ENCODE measurements around the gene BMP2. TPM values are rescaled to one million over a fixed set of nuclear protein-coding genes. Genes with fewer than 3 reads are reported as not detected.
A peak's percentile ranks its signal among the peaks of the same experiment; 100 is the strongest.

Gene BMP2
- total RNA-seq, 1 experiment from 2014 or later: 6.6 TPM

DNA sequence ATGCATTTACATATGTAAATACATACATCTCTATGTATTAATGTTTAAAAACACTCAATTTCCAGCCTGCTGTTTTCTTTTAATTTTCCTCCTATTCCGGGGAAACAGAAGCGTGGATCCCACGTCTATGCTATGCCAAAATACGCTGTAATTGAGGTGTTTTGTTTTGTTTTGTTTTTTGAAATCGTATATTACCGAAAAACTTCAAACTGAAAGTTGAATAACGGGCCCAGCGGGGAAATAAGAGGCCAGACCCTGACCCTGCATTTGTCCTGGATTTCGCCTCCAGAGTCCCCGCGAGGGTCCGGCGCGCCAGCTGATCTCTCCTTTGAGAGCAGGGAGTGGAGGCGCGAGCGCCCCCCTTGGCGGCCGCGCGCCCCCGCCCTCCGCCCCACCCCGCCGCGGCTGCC, 355 bp upstream of the BMP2 start:
- peaks cover 12% of the 10 kb centered on the region; the same call in 1 of the 2 replicates for H3K4me1 ChIP-seq (ENCODE audit: insufficient read depth, low read length)

More for the DNA sequence above, 355 bp upstream of the BMP2 start:
- Histone ChIP-seq H3K9me3 (ENCODE audit: control insufficient read depth, low read depth, low read length) (no peaks in the 10 kb centered on the region), H2AK5ac (ENCODE audit: insufficient read length, low read length) (no peak overlapping the region), H2BK15ac (ENCODE audit: low read depth, low read length) (no peak overlapping the region), H3K18ac (ENCODE audit: insufficient read length, low read depth, low read length) (no peak overlapping the region), H2BK20ac (ENCODE audit: low read depth, low read length, poor library complexity, severe bottlenecking) (no peak overlapping the region), H3K23ac (ENCODE audit: insufficient read length, low read depth, low read length) (no peak overlapping the region), H3K56ac (ENCODE audit: insufficient read length, low read depth, low read length) (no peak overlapping the region), H3K9ac (ENCODE audit: extremely low read depth, insufficient read length, low read length) (no peak overlapping the region), H3T11ph (ENCODE audit: low read length) (no peak overlapping the region), H2AFZ (ENCODE audit: low read length) (no peak overlapping the region), H4K91ac (ENCODE audit: insufficient read length, low read depth, low read length) (no peak overlapping the region), H4K8ac (replicated peaks; ENCODE audit: insufficient read length, low read depth, low read length) (no peak overlapping the region), H4K20me1 (ENCODE audit: control insufficient read depth, insufficient read depth, insufficient read length) (no peaks in the 10 kb centered on the region), H3K4ac (ENCODE audit: low read depth, low read length) (no peak overlapping the region), H2BK5ac (ENCODE audit: insufficient read length, low read length) (no peak overlapping the region), H2BK12ac (ENCODE audit: insufficient read length, low read depth, low read length) (no peak overlapping the region), H4K5ac (ENCODE audit: insufficient read length, low read depth, low read length) (no peak overlapping the region), H3K27me3 (ENCODE audit: insufficient read depth, low read length) (peaks cover 14% of the 10 kb centered on the region), H3K79me2 (ENCODE audit: insufficient read depth, low read length) (no peaks in the 10 kb centered on the region), H3K27ac (ENCODE audit: insufficient read length, low read depth, low read length) (no peak overlapping the region), H3K23me2 (ENCODE audit: insufficient read length, low read depth, low read length, poor library complexity, severe bottlenecking) (peaks cover 24% of the 10 kb centered on the region), H2BK120ac (ENCODE audit: low read depth, low read length, poor library complexity, severe bottlenecking) (no peak overlapping the region), H3K14ac (ENCODE audit: insufficient read depth, low read length) (no peak overlapping the region), H3K4me2 (ENCODE audit: insufficient read depth, insufficient read length, low read length) (peak overlapping the region; percentile 67), H3K79me1 (ENCODE audit: insufficient read depth, low read depth, low read length, poor library complexity, severe bottlenecking) (no peaks in the 10 kb centered on the region)
- Mint-ChIP-seq H3K36me3 (ENCODE audit: insufficient read depth in 1 of 3, low read depth in 3 of 3) (peaks cover 0 to 6% (median 4%) of the 10 kb centered on the region in 3 experiments; a peak in 2 of 7 replicates), H3K4me3 (peak overlapping the region; percentile 66 to 82), H3K4me1 (peaks cover 59 to 62% of the 10 kb centered on the region in 2 experiments), H3K9me3 (peaks cover 0 to 4% of the 10 kb centered on the region in 2 experiments; a peak in 3 of 5 replicates), H3K27ac (no peak overlapping the region), H3K27me3 (ENCODE audit: low read depth) (peaks cover 49% of the 10 kb centered on the region)
- no CpG with 5 or more reads among the region's 26 CpGs for WGBS (ENCODE audit: extremely low coverage, insufficient read length, low lambda C conversion rate)
- DNase-seq: peak; percentile 34
- TF ChIP-seq, protein P1, sequence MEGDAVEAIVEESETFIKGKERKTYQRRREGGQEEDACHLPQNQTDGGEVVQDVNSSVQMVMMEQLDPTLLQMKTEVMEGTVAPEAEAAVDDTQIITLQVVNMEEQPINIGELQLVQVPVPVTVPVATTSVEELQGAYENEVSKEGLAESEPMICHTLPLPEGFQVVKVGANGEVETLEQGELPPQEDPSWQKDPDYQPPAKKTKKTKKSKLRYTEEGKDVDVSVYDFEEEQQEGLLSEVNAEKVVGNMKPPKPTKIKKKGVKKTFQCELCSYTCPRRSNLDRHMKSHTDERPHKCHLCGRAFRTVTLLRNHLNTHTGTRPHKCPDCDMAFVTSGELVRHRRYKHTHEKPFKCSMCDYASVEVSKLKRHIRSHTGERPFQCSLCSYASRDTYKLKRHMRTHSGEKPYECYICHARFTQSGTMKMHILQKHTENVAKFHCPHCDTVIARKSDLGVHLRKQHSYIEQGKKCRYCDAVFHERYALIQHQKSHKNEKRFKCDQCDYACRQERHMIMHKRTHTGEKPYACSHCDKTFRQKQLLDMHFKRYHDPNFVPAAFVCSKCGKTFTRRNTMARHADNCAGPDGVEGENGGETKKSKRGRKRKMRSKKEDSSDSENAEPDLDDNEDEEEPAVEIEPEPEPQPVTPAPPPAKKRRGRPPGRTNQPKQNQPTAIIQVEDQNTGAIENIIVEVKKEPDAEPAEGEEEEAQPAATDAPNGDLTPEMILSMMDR (conservative IDR thresholded peaks at IDR 0.05): no peak; the same call in 2 of the 3 replicates
